HG02798 (cell line): ENCODE measurements around the gene TOP3B.

Experiments
- ATAC-seq: cut with Tn5 transposase; IDR thresholded peaks from one replicate; pipeline ENCODE4 v1.9.1; 2021; ENCODE audit warnings: mild to moderate bottlenecking; ENCODE audit not compliant: unreplicated experiment, poor library complexity

The TOP3B gene

DNA sequence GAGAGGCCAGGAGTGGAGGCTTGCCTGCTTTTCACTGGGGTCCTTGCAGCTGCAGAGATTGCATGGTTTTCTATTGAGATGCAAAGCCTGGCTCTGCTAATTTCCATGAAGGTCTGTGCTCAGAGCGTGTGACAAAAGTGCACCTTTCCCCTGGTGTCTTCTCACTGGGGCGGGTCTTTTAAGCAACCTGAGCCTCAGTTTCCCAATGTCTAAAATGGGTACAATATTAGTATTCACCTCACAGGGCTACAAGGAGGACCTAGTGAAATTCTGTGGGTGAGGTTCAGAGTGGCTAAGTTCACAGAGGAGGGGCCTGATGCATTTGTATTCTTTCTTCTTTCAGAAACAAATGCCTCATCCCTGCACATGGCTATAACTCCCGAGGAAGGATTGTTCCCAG is 50.2 kb downstream of the TOP3B start:
- ATAC-seq = no peak

GRCh38 chr22:21931056-21931455 is 51.5 kb downstream of the TOP3B start:
- ATAC-seq = no peak

- ATAC-seq = no peak
Observed at GRCh38 chr22:21929253-21929652, 53.3 kb downstream of the TOP3B start.

DNA sequence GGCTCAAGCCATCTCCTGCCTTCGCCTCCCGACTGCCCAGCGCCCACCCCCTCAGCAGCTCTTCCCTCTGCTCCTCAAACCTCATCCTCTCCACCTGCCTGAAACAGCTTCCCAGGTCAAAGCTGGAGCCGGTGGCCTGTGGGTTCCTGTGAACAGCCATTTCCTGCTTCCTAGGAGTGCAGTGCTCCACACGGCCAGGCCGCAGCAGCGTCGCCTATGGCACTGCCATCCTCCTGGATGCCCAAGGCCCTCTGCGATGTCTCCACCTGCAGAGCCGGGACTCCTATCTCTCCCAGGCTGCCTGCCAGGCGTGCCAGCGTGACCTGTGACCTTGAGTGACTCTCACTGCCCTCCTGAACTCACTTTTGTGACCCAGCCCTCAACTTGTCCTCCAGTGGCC is 54.5 kb downstream of the TOP3B start:
- no peak for ATAC-seq

DNA sequence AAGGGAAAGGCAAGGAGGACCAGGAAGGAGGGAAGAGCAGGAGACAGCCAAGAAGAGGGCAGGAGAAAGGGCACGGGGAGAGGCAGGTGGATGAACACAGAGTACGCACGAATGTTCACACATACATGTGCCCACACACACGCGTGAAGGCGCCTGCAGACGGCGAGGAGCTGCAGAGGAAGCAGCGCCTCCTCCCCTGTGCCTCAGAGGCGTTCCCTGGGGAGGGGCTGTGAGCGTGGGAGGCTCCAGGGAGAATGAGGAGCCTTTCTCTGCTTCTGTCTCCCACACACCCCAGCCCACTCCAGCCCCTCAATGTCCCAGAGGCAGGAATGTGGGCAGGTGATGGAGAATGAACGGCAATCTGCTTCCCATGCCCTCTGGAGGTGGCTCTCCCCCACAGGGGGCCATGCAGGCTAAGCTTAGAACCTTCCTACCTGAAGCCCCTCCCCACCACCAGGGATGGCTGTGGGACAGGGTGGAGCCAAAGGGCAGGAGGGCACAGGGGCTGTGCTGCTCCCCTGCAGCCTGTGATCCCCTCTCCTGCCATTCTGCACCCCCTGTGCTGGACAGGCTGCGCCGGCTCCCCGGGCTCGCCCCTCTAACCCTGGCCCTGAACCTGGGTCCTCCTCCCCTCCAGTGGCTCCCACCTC is 55.3 kb downstream of the TOP3B start:
- ATAC-seq = no peak

DNA sequence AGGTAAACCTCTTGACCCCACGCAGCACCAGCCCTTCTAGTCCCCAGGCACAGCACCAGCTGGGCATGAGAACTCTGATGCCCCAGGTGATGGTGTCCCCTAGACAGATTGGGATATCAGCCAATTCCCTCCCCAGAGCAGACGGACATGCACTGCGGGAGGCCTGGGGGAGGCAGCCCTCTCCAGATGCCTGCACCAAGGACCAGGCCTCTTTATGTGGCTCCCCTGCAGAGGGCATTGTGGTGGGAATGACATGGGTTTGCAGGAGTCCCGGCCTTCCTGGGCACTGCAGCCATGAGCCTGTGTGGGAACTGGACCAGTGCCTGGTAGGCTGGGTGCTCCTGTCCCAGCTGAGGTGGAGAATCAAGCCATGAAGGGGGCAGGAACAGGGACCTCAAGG is 55.9 kb downstream of the TOP3B start:
- no peak for ATAC-seq

DNA sequence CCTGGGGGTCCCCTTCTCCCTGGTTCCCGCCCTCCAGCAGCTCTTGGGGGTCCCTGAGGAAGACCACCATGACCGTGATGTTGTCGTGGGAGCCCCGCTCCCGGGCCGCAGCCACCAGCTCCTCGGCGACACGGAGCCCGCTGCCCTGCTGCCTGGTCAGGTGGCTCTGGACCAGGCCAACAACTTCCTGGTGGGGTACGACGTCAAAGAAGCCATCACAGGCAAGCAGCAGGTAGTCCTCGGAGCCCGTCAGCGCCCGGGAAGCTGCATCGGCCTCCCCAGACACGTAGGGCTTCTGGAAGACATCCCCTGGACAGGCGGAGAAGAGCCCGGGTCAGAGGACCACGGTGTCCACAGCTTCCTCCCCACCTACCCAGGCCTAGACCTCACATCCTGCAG is 59.4 kb downstream of the TOP3B start:
- ATAC-seq = no peak

- ATAC-seq = no peak
Observed at GRCh38 chr22:21922370-21923162, 60.0 kb downstream of the TOP3B start.

DNA sequence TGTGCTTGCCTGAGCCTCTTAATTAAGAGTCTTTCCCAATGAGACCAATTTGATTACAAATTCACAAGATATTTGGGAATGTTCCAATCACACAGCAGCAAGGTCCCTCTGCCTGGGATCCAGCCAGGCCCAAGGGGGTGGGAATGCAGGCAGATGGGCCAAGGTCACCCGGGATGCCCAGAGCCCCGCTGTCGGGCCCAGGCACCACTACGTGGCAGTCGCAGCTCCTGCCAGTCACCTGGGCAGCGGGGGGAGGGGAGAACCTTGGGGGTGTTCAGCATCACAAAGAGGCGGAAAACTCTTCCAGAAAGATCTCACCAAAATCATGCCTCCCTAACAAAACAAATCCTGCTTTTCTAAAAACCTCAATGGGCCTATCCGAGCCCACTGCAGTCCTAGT is 60.9 kb downstream of the TOP3B start:
- ATAC-seq = no peak

- ATAC-seq = no peak
Observed at GRCh38 chr22:21921184-21921721, 61.3 kb downstream of the TOP3B start.

DNA sequence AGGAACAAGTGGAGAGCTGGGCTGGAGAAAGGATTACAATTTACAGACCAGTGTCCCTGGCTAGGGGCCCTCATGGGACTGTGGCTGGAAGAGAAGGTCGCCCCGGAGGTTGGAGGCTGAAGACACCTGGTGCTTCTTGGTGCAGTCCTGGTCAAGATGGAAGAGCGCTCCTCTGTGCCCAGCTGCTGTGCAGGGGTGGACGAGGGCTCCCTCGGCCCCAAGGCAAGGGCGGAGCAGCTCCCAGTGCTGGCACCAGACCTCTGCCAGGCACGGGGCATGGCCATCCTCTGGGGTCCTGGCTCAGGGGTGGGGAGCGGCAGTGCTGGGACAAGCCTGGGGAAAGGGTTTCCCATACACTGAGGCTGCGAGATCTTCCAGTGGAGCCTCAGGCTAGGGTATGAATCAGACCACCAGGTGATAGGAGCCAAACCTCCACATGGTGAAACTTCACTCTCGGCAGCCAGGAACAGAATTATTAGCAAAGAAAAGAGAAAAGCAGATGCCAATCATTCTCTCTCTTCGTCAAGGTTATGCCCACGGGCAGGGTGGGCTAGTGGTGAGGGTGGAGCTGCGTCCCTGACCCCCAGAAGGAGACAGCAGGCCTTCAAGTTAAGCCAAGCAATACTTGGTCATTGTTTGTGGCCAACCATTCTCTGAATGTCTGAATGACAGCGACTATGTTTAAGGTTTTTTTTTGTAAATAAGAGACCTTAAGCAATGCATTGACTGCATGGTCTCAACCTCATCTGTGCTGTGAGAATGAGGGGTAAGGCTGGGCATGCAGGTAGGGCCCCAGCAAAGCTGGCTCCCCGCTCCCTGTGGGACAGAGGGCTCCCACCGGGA is 62.0 kb downstream of the TOP3B start:
- ATAC-seq = no peak

GRCh38 chr22:21919526-21920307 is 62.9 kb downstream of the TOP3B start:
- ATAC-seq = no peak

DNA sequence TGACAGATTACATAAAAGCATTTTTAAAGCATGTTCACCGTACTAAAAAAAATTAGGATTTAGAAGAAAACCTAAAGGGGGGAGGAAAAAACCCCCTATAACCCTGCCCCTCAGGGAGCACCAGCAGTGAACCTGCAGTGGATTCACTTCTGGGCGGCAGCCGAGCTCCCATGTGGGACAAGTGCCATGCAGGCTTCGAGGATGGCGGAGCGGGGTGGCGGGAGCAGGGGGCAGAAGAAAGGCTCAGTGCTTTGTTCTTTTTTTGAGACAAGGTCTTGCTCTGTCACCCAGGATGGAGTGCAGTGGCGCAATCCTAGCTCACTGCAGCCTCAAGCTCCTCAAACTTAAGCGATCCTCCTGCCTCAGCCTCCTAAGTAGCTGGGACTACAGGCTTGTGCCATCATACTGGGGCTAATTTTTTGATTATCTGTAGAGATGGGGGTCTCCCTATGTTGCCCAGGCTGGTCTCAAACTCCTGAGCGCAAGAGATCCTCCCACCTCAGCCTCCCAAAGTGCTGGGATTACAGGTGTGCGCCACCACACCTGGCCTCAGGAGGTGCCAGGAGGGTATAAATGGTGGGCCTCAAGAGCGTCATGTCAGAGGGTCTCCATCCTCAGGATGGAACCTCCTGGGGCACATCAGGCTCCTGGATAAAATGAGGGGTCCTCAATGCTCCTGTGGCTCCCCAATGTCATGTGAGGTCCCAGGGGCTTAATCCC is 64.0 kb downstream of the TOP3B start:
- no peak for ATAC-seq

- no peak for ATAC-seq
Observed at GRCh38 chr22:21917959-21918261, 64.7 kb downstream of the TOP3B start.

DNA sequence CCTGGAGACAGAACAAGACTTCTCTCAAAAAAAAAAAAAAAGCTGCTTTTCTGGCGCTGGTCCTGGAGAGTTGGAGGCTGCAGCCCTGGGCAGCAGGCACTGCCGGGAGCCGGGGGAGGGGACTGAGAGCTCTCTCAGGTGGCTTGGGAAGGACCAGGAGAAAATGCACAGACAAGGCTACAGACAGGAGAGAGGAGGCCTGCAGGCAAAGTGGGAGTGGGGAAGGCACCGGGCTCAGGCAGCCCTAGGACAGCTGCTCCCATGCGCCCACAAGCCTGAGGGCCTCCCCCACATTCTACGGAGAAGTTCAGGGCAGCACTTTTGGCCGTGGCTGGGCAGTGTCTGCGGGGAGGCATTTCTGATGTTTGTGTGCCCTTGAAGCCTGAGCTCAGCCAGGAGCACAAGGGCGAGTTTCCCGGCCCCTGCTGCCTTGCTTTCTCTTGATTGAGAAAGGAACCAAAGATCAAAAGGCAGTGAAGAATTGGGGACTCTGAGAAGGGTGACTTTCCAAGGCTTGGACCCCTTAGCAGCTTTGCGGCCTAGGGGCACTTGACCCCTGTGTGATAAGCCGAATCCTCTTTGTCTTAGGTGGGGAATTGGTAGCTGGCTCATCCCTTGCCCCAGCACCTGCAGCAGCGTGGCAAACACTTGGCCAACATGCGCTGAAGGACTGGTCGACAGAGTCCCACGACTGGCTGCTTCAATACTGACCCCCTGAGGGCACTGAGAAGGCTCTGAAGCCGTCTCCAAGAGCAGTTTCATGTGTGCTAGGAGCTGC is 65.2 kb downstream of the TOP3B start:
- no peak for ATAC-seq

GRCh38 chr22:21916309-21916918 is 66.2 kb downstream of the TOP3B start:
- ATAC-seq = no peak

GRCh38 chr22:21915624-21916308 is 66.8 kb downstream of the TOP3B start:
- no peak for ATAC-seq
